ENCODE data around the gene CDYL. TPM values are rescaled to one million over a fixed set of nuclear protein-coding genes. Genes with fewer than 3 reads are reported as not detected.
A peak's percentile ranks its signal among the peaks of the same experiment; 100 is the strongest.

The CDYL gene
- total and polyA plus RNA-seq, 2 of the 4 experiments (the other 2 are of a cell fraction) = 14.2 to 92.1 TPM

GRCh38 chr6:4809999-4810918, 34.1 kb downstream of the CDYL start:
- Histone ChIP-seq H2AK9ac (replicated peaks; ENCODE audit: low read depth, low read length, poor library complexity) (no peak overlapping the region), H2AK5ac (ENCODE audit: low read depth, low read length) (no peak overlapping the region), H2BK15ac (ENCODE audit: low read depth, low read length) (no peak overlapping the region), H3K9me3 (ENCODE audit: control insufficient read depth, insufficient read depth, low read length) (no peaks in the 10 kb centered on the region), H3K14ac (replicated peaks; ENCODE audit: low read depth, low read length) (no peak overlapping the region), H4K8ac (ENCODE audit: low read depth in 2 of 2, low read length in 2 of 2) (no peak overlapping the region), H4K91ac (ENCODE audit: insufficient read depth, low read depth, low read length) (no peak overlapping the region), H3K4me1 (ENCODE audit: control insufficient read depth, insufficient read depth, low read length) (peaks cover 6% of the 10 kb centered on the region), H3K4ac (ENCODE audit: low read depth, low read length) (no peak overlapping the region), H3K4me2 (ENCODE audit: low read depth, low read length) (peak overlapping the region; percentile 19; the same call in 1 of the 2 replicates), H2BK120ac (ENCODE audit: low read depth, low read length) (no peak overlapping the region), H3K36me3 (ENCODE audit: control insufficient read depth, insufficient read depth, low read length) (no peaks in the 10 kb centered on the region), H4K5ac (ENCODE audit: low read depth, low read length) (no peak overlapping the region), H3K27ac (ENCODE audit: insufficient read depth, low read length) (no peak overlapping the region), H3K18ac (ENCODE audit: low read depth, low read length) (no peak overlapping the region; the same call in 1 of the 2 replicates), H2AFZ (replicated peaks; ENCODE audit: low read length, poor library complexity) (no peak overlapping the region), H3K23ac (ENCODE audit: low read depth, low read length) (no peak overlapping the region), H2BK5ac (ENCODE audit: low read depth, low read length, poor library complexity, severe bottlenecking) (no peak overlapping the region), H3K9ac (ENCODE audit: low read depth, low read length) (no peak overlapping the region), H3K79me1 (ENCODE audit: low read depth in 1 of 2, low read length in 2 of 2) (peaks cover 24 to 68% of the 10 kb centered on the region in 2 experiments), H3K56ac (ENCODE audit: extremely low read depth, insufficient read depth, low read length) (no peak overlapping the region), H3K27me3 (ENCODE audit: control insufficient read depth, insufficient read depth, low read length) (no peaks in the 10 kb centered on the region), H3K9me1 (ENCODE audit: insufficient read depth, low read length) (peaks cover 4% of the 10 kb centered on the region), H3K4me3 (ENCODE audit: insufficient read depth, low read depth, low read length) (no peak overlapping the region), H2BK20ac (ENCODE audit: low read depth, low read length) (no peak overlapping the region), H4K20me1 (ENCODE audit: insufficient read depth, low read length) (peaks cover 68% of the 10 kb centered on the region)
- in situ Hi-C loops (cut with MboI; ENCODE audit: low sequenced_read_pairs) (no loop called here), dilution Hi-C loops (cut with HindIII; ENCODE audit: low sequenced_read_pairs, unreplicated experiment) (no loop called here), intact Hi-C loops (cut with micrococcal nuclease) (loop anchor here (10.0 kb wide), 1 partner anchor 495 kb away; no protein-coding TSS in a partner anchor)
- no CpG with 5 or more reads among the region's 5 CpGs for WGBS, 2 experiments (ENCODE audit: extremely low coverage in 2 of 2, insufficient read length in 1 of 2)
- POLR2A ChIA-PET (ENCODE audit: unreplicated experiment) = interaction anchor here (0.5 kb wide), 1 partner anchor 28 kb away, joined by 3 read pairs; no protein-coding TSS in a partner anchor
- CTCF ChIA-PET = interaction anchor here (1.2 to 1.3 kb wide), 2 partner anchors 9 to 187 kb away, joined by 3 read pairs; no protein-coding TSS in a partner anchor
- TF ChIP-seq CEBPB (IDR thresholded peaks at IDR 0.05; ENCODE audit: low read depth, low read length) (peak; percentile 40; the same call in 1 of the 2 replicates), USF2 (IDR thresholded peaks at IDR 0.05; ENCODE audit: low read depth, low read length) (no peak), FOS (IDR thresholded peaks at IDR 0.05; ENCODE audit: low read depth, low read length) (peak; percentile 36; the same call in 1 of the 2 replicates), ELK1 (IDR thresholded peaks at IDR 0.05; ENCODE audit: borderline replicate concordance, low read depth, low read length) (no peak), RFX5 (IDR thresholded peaks at IDR 0.05; ENCODE audit: low read depth, low read length) (no peak), CTCF (conservative IDR thresholded peaks at IDR 0.05; ENCODE audit: low read depth, low read length) (no peak), MXI1 (IDR thresholded peaks at IDR 0.05; ENCODE audit: borderline replicate concordance, low read depth, low read length) (no peak), MAFK (IDR thresholded peaks at IDR 0.05; ENCODE audit: low read depth, low read length) (no peak), BHLHE40 (IDR thresholded peaks at IDR 0.05; ENCODE audit: low read depth, low read length) (no peak), NFE2L2 (IDR thresholded peaks at IDR 0.05; ENCODE audit: low read depth, low read length) (no peak), RAD21 (IDR thresholded peaks at IDR 0.05; ENCODE audit: low read length) (no peak), SMC3 (IDR thresholded peaks at IDR 0.05; ENCODE audit: low read depth, low read length) (no peak), POLR2A (IDR thresholded peaks at IDR 0.05; ENCODE audit: low read depth, low read length) (no peak)
- no TSS peak for BruUV-seq (replicated peaks)
- ATAC-seq (ENCODE audit: low read depth) (peak; percentile 40; the same call in 1 of the 2 replicates), DNase-seq (peak; percentile 79)

Measured in IMR-90 (cell line).